ENCODE results near the gene ACTL7B. TPM values are rescaled to one million over a fixed set of nuclear protein-coding genes. Genes with fewer than 3 reads are reported as not detected.

Gene ACTL7B
- total RNA-seq, 1 donor from 2014 or later: not detected

DNA sequence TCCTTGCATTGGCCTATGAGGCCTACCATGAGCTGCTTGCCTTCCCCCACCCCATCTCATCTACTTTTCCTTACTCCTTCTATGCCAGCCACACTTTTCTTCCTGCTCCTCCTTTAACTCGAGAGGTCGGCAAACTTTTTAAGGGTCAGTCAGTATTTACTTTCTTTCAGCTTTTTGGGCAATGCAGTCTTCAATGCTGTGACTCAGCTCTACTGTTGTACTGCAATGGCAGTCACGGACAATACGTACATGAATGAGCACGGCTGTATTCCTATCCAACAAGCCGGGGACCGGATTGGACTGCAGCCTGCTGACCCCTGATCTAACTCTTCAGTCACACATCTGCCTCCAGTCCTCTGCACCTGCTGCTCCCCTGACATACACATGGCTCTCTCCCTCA lies 5.7 kb upstream of the ACTL7B start:
- Histone ChIP-seq H3K27me3 (ENCODE audit: insufficient read depth, low read length) (no peaks in the 10 kb centered on the region), H3K27ac (ENCODE audit: low read depth, low read length) (no peak overlapping the region), H2AFZ (ENCODE audit: low read depth, low read length) (no peak overlapping the region), H3K79me2 (ENCODE audit: insufficient read depth, low read length) (no peaks in the 10 kb centered on the region), H3K36me3 (ENCODE audit: insufficient read depth, low read length) (no peaks in the 10 kb centered on the region), H3K4me3 (ENCODE audit: insufficient read depth, low read depth, low read length) (no peak overlapping the region), H3K9ac (ENCODE audit: low read length) (no peak overlapping the region), H3K4me1 (ENCODE audit: insufficient read depth, low read length) (no peaks in the 10 kb centered on the region), H3K9me3 (ENCODE audit: insufficient read depth, low read depth, low read length) (no peaks in the 10 kb centered on the region), H4K20me1 (ENCODE audit: insufficient read depth, low read length) (no peaks in the 10 kb centered on the region), H3K4me2 (ENCODE audit: low read length) (no peak overlapping the region)
- FAIRE-seq (no peak), DNase-seq (ENCODE audit: low read depth) (no peak)
- Mint-ChIP-seq H3K27ac (ENCODE audit: unreplicated experiment) (no peak overlapping the region), H3K36me3 (ENCODE audit: low read depth, unreplicated experiment) (peaks cover 4% of the 10 kb centered on the region), H3K4me1 (ENCODE audit: low read depth, unreplicated experiment) (peaks cover 9% of the 10 kb centered on the region), H3K9me3 (ENCODE audit: unreplicated experiment) (peaks cover 2% of the 10 kb centered on the region), H3K27me3 (ENCODE audit: low read depth, unreplicated experiment) (peaks cover 7% of the 10 kb centered on the region), H3K4me3 (ENCODE audit: unreplicated experiment) (no peak overlapping the region)
- TF ChIP-seq, protein P1, sequence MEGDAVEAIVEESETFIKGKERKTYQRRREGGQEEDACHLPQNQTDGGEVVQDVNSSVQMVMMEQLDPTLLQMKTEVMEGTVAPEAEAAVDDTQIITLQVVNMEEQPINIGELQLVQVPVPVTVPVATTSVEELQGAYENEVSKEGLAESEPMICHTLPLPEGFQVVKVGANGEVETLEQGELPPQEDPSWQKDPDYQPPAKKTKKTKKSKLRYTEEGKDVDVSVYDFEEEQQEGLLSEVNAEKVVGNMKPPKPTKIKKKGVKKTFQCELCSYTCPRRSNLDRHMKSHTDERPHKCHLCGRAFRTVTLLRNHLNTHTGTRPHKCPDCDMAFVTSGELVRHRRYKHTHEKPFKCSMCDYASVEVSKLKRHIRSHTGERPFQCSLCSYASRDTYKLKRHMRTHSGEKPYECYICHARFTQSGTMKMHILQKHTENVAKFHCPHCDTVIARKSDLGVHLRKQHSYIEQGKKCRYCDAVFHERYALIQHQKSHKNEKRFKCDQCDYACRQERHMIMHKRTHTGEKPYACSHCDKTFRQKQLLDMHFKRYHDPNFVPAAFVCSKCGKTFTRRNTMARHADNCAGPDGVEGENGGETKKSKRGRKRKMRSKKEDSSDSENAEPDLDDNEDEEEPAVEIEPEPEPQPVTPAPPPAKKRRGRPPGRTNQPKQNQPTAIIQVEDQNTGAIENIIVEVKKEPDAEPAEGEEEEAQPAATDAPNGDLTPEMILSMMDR (IDR thresholded peaks at IDR 0.05; ENCODE audit: insufficient read depth, low read depth, low read length): no peak
- TF ChIP-seq EZH2 (IDR thresholded peaks at IDR 0.05; ENCODE audit: insufficient read depth, low read length): no peak

DNA sequence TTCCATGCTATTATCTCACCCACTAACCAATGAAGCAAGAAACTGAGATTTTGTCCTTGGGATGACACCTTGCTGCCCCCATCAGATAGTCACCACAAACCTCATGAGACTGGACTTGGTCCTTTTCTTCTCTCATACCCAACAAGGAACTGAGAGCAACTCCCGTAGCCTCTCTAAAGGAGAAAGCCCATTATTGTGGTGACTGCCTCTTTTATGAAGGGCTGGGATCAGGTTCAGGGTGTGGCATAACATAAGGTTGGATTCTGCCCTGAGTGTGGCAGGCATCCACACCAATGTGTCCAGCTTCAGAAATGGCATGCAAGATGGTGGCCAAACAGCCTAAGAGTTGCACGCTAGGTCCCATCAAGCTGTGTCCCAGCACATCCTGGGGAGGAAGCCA lies 5.0 kb upstream of the ACTL7B start:
- peaks cover 14% of the 10 kb centered on the region for H3K27me3 Mint-ChIP-seq (ENCODE audit: low read depth, unreplicated experiment)
- no peak overlapping the region for H3K4me3 Mint-ChIP-seq (ENCODE audit: unreplicated experiment)
- H3K4me1 ChIP-seq (ENCODE audit: insufficient read depth, low read length): no peaks in the 10 kb centered on the region

DNA sequence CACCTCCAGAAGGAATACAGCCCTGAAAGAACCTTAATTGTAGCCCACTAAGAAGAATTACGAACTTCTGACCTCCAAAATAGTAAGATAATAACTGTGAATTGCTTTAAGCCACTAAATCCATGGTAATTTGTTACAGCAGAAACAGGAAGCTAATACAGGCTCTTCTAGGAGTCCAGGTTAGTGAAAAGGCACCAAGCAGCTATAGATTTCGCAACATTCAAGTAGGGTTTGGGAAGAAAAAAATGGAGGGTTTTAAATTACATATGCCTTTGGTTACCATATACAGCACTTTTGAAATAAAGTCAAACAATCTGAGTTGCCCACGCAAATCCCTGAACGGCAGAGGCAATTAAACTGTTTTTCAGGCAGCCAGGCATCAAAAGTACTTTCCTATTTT lies 4.6 kb upstream of the ACTL7B start:
- Histone ChIP-seq H3K4me1 (ENCODE audit: insufficient read depth, low read length) (no peaks in the 10 kb centered on the region), H3K27me3 (ENCODE audit: insufficient read depth, low read length) (no peaks in the 10 kb centered on the region), H3K9ac (ENCODE audit: low read length) (no peak overlapping the region), H4K20me1 (ENCODE audit: insufficient read depth, low read length) (no peaks in the 10 kb centered on the region), H3K27ac (ENCODE audit: low read depth, low read length) (no peak overlapping the region), H3K4me3 (ENCODE audit: insufficient read depth, low read depth, low read length) (no peak overlapping the region), H2AFZ (ENCODE audit: low read depth, low read length) (no peak overlapping the region), H3K4me2 (ENCODE audit: low read length) (no peak overlapping the region), H3K9me3 (ENCODE audit: insufficient read depth, low read depth, low read length) (no peaks in the 10 kb centered on the region), H3K36me3 (ENCODE audit: insufficient read depth, low read length) (no peaks in the 10 kb centered on the region), H3K79me2 (ENCODE audit: insufficient read depth, low read length) (no peaks in the 10 kb centered on the region)
- H3K36me3 Mint-ChIP-seq (ENCODE audit: low read depth, unreplicated experiment): peaks cover 4% of the 10 kb centered on the region
- peaks cover 2% of the 10 kb centered on the region for H3K9me3 Mint-ChIP-seq (ENCODE audit: unreplicated experiment)
- peaks cover 14% of the 10 kb centered on the region for H3K27me3 Mint-ChIP-seq (ENCODE audit: low read depth, unreplicated experiment)
- H3K4me1 Mint-ChIP-seq (ENCODE audit: low read depth, unreplicated experiment): peaks cover 9% of the 10 kb centered on the region
- no peak overlapping the region for H3K27ac Mint-ChIP-seq (ENCODE audit: unreplicated experiment)
- no peak overlapping the region for H3K4me3 Mint-ChIP-seq (ENCODE audit: unreplicated experiment)
- DNase-seq (ENCODE audit: low read depth) (no peak), FAIRE-seq (no peak)
- TF ChIP-seq, protein P1 (IDR thresholded peaks at IDR 0.05; ENCODE audit: insufficient read depth, low read depth, low read length): no peak
- TF ChIP-seq EZH2 (IDR thresholded peaks at IDR 0.05; ENCODE audit: insufficient read depth, low read length): no peak

More for the DNA sequence above, 5.0 kb upstream of the ACTL7B start:
- DNase-seq (ENCODE audit: low read depth) (no peak), FAIRE-seq (no peak)
- Mint-ChIP-seq H3K36me3 (ENCODE audit: low read depth, unreplicated experiment) (peaks cover 4% of the 10 kb centered on the region), H3K27ac (ENCODE audit: unreplicated experiment) (no peak overlapping the region), H3K9me3 (ENCODE audit: unreplicated experiment) (peaks cover 2% of the 10 kb centered on the region), H3K4me1 (ENCODE audit: low read depth, unreplicated experiment) (peaks cover 9% of the 10 kb centered on the region)
- H3K4me3 ChIP-seq (ENCODE audit: insufficient read depth, low read depth, low read length): no peak overlapping the region
- H3K27ac ChIP-seq (ENCODE audit: low read depth, low read length): no peak overlapping the region
- no peaks in the 10 kb centered on the region for H4K20me1 ChIP-seq (ENCODE audit: insufficient read depth, low read length)
- no peaks in the 10 kb centered on the region for H3K79me2 ChIP-seq (ENCODE audit: insufficient read depth, low read length)
- H2AFZ ChIP-seq (ENCODE audit: low read depth, low read length): no peak overlapping the region
- no peaks in the 10 kb centered on the region for H3K36me3 ChIP-seq (ENCODE audit: insufficient read depth, low read length)
- H3K27me3 ChIP-seq (ENCODE audit: insufficient read depth, low read length): no peaks in the 10 kb centered on the region
- H3K4me2 ChIP-seq (ENCODE audit: low read length): no peak overlapping the region
- TF ChIP-seq, protein P1 (IDR thresholded peaks at IDR 0.05; ENCODE audit: insufficient read depth, low read depth, low read length): no peak
- no peak for TF ChIP-seq EZH2 (IDR thresholded peaks at IDR 0.05; ENCODE audit: insufficient read depth, low read length)
- no peak overlapping the region for H3K9ac ChIP-seq (ENCODE audit: low read length)
- no peaks in the 10 kb centered on the region for H3K9me3 ChIP-seq (ENCODE audit: insufficient read depth, low read depth, low read length)
